Astrocyte (in vitro differentiated cells and primary cell): ENCODE results near the gene KRTAP10-2. TPM values are rescaled to one million over a fixed set of nuclear protein-coding genes. Genes with fewer than 3 reads are reported as not detected.

Experiments used
- DNase-seq: peaks from one replicate; pipeline ENCODE4 v3.0.0-alpha.2; 2010; ENCODE audit warnings: low read depth
- FAIRE-seq: peaks from 2 replicates; lab custom pipeline; 2011; peaks lifted over from hg19 to GRCh38; lab: Jason Lieb, UNC
- H2AFZ ChIP-seq: 2 replicates; pipeline ENCODE4 v1.6.0; 2012; ENCODE audit warnings: low read depth, low read length, inconsistent platforms
- H3K27ac ChIP-seq: 2 replicates; pipeline ENCODE4 v1.5.1; 2011; ENCODE audit warnings: low read depth, low read length, inconsistent platforms
- H3K27me3 ChIP-seq: 2 replicates; pipeline ENCODE4 v1.6.0; 2011; ENCODE audit warnings: low read length, inconsistent platforms; ENCODE audit not compliant: insufficient read depth
- H3K36me3 ChIP-seq: 2 replicates; pipeline ENCODE4 v1.5.1; 2011; ENCODE audit warnings: low read length, inconsistent platforms; ENCODE audit not compliant: insufficient read depth
- H3K4me1 ChIP-seq: 2 replicates; pipeline ENCODE4 v1.5.1; 2011; ENCODE audit warnings: low read length, inconsistent platforms; ENCODE audit not compliant: insufficient read depth
- H3K4me2 ChIP-seq: 2 replicates; pipeline ENCODE4 v1.6.0; 2012; ENCODE audit warnings: low read length, inconsistent platforms
- H3K4me3 ChIP-seq: 2 replicates; pipeline ENCODE4 v1.5.1; 2011; ENCODE audit warnings: low read depth, mild to moderate bottlenecking, low read length, inconsistent platforms; ENCODE audit not compliant: insufficient read depth
- H3K79me2 ChIP-seq: 2 replicates; pipeline ENCODE4 v1.6.0; 2012; ENCODE audit warnings: mild to moderate bottlenecking, low read length, inconsistent platforms; ENCODE audit not compliant: insufficient read depth
- H3K9ac ChIP-seq: 2 replicates; pipeline ENCODE4 v1.6.0; 2012; ENCODE audit warnings: mild to moderate bottlenecking, low read length, inconsistent platforms
- H3K9me3 ChIP-seq: 2 replicates; pipeline ENCODE4 v1.5.1; 2012; ENCODE audit warnings: low read depth, mild to moderate bottlenecking, low read length, inconsistent platforms; ENCODE audit not compliant: insufficient read depth
- H4K20me1 ChIP-seq: 2 replicates; pipeline ENCODE4 v1.6.0; 2012; ENCODE audit warnings: low read length, inconsistent platforms; ENCODE audit not compliant: insufficient read depth
- H3K27ac Mint-ChIP-seq: one replicate; pipeline ENCODE4 v1.8.0; 2021; ENCODE audit warnings: mild to moderate bottlenecking, mixed read lengths; ENCODE audit not compliant: unreplicated experiment
- H3K27me3 Mint-ChIP-seq: one replicate; pipeline ENCODE4 v1.8.0; 2021; ENCODE audit warnings: low read depth, mixed read lengths; ENCODE audit not compliant: unreplicated experiment
- H3K36me3 Mint-ChIP-seq: one replicate; pipeline ENCODE4 v1.8.0; 2021; ENCODE audit warnings: low read depth, mixed read lengths; ENCODE audit not compliant: unreplicated experiment
- H3K4me1 Mint-ChIP-seq: one replicate; pipeline ENCODE4 v1.8.0; 2021; ENCODE audit warnings: low read depth, mixed read lengths; ENCODE audit not compliant: unreplicated experiment
- H3K4me3 Mint-ChIP-seq: one replicate; pipeline ENCODE4 v1.8.0; 2021; ENCODE audit warnings: mild to moderate bottlenecking, moderate library complexity, mixed read lengths; ENCODE audit not compliant: unreplicated experiment
- H3K9me3 Mint-ChIP-seq: one replicate; pipeline ENCODE4 v1.8.0; 2021; ENCODE audit warnings: mild to moderate bottlenecking, mixed read lengths; ENCODE audit not compliant: unreplicated experiment
- CTCF ChIP-seq: IDR thresholded peaks from 2 replicates; pipeline ENCODE4 v1.5.1; 2011; ENCODE audit warnings: low read depth, mild to moderate bottlenecking, inconsistent platforms, low read length, moderate library complexity; ENCODE audit not compliant: insufficient read depth
- EZH2 ChIP-seq: IDR thresholded peaks from 2 replicates; pipeline ENCODE4 v1.6.1; 2012; ENCODE audit warnings: mild to moderate bottlenecking, low read length, inconsistent platforms; ENCODE audit not compliant: insufficient read depth
- total RNA-seq: library from RNA; stranded (reverse); gene quantifications from 2 replicates; pipeline ENCODE4 v1.2.1, GENCODE V29; 2021

Gene KRTAP10-2
- total RNA-seq, 1 donor from 2014 or later: not detected

- Histone ChIP-seq H3K79me2 (no peaks in the 10 kb centered on the region), H2AFZ (no peak overlapping the region), H3K36me3 (no peaks in the 10 kb centered on the region), H4K20me1 (no peaks in the 10 kb centered on the region), H3K9ac (no peak overlapping the region), H3K27me3 (no peaks in the 10 kb centered on the region), H3K9me3 (no peaks in the 10 kb centered on the region), H3K4me3 (no peak overlapping the region), H3K4me1 (no peaks in the 10 kb centered on the region), H3K4me2 (no peak overlapping the region), H3K27ac (no peak overlapping the region)
- TF ChIP-seq CTCF (no peak), EZH2 (no peak)
- no peak for DNase-seq
- no peak for FAIRE-seq
- H3K27me3 Mint-ChIP-seq: peaks cover 24% of the 10 kb centered on the region
- no peaks in the 10 kb centered on the region for H3K36me3 Mint-ChIP-seq
- H3K4me1 Mint-ChIP-seq: no peaks in the 10 kb centered on the region
- H3K27ac Mint-ChIP-seq: no peak overlapping the region
- no peak overlapping the region for H3K4me3 Mint-ChIP-seq
- peaks cover 9% of the 10 kb centered on the region for H3K9me3 Mint-ChIP-seq
Observed at GRCh38 chr21:44533891-44534627, 17.2 kb downstream of the KRTAP10-2 start.

GRCh38 chr21:44533121-44533890 is 18.0 kb downstream of the KRTAP10-2 start:
- Mint-ChIP-seq H3K4me1 (no peaks in the 10 kb centered on the region), H3K4me3 (no peak overlapping the region), H3K9me3 (peaks cover 9% of the 10 kb centered on the region), H3K36me3 (no peaks in the 10 kb centered on the region), H3K27me3 (peaks cover 27% of the 10 kb centered on the region), H3K27ac (no peak overlapping the region)
- Histone ChIP-seq H3K9me3 (no peaks in the 10 kb centered on the region), H3K27ac (no peak overlapping the region), H3K4me1 (no peaks in the 10 kb centered on the region), H3K9ac (no peak overlapping the region), H3K4me2 (no peak overlapping the region), H3K27me3 (no peaks in the 10 kb centered on the region), H3K36me3 (no peaks in the 10 kb centered on the region), H3K4me3 (no peak overlapping the region), H4K20me1 (no peaks in the 10 kb centered on the region), H2AFZ (no peak overlapping the region), H3K79me2 (no peaks in the 10 kb centered on the region)
- DNase-seq (no peak), FAIRE-seq (no peak)
- TF ChIP-seq CTCF (no peak), EZH2 (no peak)
